Measurements from ENCODE around the gene LRP1.

LRP1 gene

DNA sequence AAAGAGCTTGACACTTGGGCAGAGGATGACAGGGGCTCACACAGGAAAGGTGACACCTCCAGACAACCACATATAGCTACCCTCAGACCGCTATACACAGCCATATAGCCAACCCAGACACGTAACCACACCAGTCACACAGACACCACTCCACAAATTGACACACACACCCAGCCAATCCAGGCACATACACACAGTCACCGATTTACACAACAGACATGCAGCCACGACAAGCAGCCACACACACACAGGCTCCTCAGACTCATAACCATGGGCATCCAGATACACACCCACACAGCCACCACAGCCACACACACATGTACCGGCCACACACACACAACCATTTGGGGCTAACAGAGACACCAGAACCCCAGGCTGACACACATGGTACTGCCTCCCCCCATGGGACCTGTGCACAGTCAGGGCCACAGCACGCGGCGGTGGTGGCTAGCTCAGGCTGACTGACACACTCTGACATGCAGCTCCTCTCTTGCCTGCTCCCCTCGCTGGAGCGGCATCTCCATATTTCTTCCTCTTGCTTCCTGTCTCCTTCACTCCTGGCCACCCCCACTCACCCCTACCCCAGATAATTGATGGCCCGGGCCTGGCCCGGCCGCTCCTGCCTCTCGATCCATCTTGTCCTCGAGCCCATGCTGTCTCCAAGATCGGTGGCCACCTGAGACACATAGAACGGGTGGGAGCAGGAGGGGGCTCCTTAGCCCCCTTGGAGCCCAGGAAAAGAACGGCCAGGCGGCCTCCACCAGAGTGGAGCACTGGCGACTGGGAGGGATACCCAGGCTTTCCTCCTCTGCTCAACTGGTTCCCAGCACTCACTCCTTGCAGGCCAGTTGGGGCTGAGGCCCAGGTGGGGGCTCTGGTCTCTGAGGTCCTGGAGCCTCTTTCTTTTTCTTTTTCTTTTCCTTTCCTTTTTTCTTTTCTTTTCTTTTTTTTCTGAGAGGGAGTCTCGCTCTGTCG lies 95.2 kb downstream of the LRP1 start:
- no peak for DNase-seq (ENCODE audit: low read depth in 3 of 3)

DNA sequence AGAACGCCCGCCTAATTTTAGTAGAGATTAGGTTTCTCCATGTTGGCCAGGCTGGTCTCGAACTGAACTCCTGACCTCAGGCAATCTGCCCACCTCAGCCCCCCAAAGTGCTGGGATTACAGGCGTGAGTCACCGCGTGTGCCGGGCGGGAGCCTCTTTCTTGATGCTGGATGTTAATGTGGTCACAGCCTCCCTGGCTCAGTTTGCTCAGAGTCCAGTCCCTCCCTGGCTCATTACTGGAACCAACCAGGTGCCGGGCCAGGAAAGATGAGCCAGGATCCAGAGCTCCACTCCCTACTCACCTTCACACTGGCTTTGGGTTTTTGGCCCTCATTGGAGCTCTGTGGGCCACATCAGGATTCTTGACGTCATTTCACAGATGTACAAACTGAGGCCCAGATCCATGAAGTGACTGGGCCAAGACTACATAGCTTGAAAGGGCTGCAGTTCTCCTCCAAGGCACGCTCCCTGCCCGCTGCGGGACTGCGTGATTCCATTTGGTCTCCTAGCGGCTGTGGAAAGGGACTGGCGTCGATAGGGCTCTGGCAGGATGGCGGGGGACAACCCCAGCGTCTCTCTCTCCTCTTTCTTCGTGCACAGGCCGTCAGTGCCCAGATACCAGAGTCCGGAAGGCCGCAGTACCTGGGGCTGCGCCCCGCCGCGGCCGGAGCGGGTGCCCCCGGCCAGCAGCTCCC lies 96.1 kb downstream of the LRP1 start:
- DNase-seq (ENCODE audit: low read depth in 3 of 3): no peak

DNA sequence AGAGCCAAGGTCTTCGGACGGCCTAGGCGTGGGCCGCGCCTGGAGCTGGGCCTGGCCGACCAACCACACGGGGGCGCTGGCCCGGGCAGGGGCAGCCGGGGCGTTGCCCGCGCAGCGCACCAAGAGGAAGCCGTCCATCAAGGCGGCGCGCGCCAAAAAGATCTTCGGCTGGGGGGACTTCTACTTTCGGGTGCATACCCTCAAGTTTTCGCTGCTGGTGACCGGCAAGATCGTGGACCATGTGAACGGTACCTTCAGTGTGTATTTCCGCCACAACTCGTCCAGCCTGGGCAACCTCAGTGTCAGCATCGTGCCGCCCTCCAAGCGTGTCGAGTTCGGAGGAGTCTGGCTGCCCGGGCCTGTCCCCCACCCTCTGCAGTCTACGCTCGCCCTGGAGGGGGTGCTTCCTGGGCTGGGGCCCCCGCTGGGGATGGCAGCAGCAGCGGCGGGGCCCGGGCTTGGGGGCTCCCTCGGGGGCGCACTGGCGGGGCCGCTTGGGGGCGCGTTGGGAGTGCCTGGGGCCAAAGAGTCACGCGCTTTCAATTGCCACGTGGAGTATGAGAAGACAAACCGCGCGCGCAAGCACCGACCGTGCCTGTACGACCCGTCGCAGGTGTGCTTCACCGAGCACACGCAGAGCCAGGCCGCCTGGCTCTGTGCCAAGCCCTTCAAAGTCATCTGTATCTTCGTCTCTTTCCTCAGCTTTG lies 96.8 kb downstream of the LRP1 start:
- peak in 1 of 3 experiments; percentile 64 for DNase-seq (ENCODE audit: low read depth in 3 of 3)

DNA sequence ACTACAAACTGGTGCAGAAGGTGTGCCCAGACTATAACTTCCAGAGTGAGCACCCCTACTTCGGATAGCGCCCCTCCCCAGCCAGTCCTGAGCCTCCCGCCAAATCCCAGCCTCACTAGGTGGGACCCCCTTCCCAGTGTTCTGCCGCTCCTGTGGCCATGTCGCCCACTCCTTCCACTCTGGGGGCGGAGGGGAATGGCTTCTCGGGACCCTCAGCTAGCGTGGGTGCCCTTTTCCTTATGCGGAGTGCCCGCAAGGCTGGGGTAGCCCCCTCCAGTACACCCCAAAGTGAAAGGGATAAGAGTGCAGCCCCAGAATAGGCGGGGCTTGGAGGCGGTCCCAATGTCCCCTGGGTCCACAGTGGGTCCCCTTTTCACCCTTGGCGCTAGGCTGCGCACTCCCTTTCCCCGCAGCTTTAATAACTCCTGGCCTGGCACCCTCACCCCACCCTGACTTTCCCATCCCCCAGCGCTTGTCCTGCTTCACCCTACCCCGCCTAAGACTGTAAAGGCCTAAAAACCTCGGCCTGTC lies 97.5 kb downstream of the LRP1 start:
- no peak for DNase-seq (ENCODE audit: low read depth in 3 of 3)

DNA sequence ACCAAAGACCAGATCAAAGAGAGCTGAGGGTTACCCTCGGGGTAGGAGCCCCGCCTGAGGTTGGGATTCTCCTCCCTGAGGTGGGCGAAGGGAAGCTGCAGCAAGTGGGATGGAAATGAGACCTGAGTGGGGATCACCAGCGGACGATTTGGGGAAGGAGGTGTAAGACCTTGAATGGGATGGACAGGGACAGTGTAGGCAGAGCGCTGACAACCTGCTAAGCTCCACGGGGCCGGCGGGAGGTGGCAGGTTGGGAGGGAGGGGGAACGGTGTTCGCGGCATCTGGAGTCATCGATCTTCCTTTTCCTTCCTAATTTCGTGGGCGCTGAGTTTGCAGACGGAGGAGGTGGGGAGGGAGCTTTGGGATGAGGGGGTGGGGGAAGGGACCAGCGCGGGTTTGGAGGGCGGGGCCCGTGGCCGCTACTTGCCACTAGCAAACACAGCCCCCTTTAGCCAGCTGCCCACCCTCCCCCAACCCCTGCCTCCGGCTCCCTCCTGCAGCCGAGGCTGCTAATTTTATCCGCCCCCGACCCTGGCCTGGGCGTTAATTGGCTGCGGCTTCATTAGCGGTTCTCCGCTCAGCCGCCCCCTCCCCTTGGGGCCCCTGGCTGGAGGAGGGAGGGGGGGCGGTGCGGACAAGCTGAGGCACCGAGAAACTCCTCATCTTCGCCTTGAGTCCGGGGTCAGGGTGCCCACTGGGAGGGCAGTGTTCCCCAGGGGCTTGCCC lies 98.5 kb downstream of the LRP1 start:
- DNase-seq (ENCODE audit: low read depth in 3 of 3): no peak

DNA sequence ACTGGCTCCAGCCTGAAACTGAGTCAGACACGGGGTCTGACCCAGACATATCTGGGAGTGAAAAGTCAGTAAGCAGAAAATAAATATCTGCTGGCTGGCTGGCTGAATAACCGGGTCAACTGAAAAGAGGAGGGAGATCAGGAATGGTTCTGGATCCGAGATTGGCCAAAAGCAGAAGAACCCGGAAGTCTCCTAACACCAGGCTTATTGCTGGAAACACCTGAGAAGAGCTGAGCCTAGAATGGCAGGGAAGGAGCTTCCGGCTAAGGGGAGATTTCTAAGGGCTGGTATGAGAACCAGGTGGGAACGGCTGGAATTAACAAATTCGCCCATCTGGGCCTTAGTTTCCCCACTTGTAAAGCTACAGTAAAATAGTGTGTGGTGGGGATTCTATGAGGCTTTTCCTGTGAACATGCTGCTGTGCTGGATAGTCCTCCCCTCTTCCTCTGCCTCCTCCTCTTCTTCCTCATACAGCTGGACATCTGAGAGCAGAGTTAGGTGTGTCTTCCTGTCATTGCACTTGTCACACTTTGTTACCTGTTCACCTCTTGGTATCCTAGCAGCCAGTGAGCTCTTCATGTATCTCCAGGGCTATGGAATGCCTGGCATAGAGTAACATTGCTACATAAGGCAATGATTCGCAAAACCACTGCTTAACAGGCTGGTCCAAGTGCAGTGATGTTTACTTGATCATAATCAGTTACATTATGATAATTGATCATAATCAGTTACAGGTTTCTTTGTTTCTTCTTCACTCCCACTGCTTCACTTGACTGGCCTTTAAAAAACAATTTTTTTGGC lies 99.2 kb downstream of the LRP1 start:
- DNase-seq (ENCODE audit: low read depth in 3 of 3): no peak

DNA sequence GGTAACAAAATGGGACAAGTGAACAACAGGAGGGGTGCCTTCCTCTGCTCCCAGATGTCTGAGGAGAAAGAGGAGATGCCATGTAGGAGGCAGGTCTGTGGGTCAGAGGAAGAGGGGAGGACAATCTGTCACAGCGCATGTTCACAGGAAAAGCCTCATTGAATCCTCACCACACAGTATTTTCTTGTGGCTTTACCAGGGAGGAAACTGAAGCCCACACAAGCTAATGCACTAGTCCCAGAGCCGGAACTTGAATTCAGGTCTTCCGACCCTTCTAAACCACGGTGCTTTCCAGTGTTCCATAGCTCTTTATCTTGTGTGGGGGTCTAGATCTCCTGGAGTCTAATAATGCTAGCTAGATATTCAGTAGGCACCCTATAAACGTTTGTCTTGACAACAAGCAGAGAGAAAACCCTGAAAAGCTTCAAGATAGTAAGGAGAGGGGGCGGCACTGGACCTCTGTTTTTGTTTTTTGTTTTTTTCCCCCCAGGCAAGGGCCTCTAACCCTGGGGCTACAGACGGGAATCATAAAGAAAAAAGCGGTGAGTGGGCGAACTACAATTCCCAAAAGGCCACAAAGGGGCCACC lies 100.9 kb downstream of the LRP1 start:
- DNase-seq (ENCODE audit: low read depth in 3 of 3): no peak

DNA sequence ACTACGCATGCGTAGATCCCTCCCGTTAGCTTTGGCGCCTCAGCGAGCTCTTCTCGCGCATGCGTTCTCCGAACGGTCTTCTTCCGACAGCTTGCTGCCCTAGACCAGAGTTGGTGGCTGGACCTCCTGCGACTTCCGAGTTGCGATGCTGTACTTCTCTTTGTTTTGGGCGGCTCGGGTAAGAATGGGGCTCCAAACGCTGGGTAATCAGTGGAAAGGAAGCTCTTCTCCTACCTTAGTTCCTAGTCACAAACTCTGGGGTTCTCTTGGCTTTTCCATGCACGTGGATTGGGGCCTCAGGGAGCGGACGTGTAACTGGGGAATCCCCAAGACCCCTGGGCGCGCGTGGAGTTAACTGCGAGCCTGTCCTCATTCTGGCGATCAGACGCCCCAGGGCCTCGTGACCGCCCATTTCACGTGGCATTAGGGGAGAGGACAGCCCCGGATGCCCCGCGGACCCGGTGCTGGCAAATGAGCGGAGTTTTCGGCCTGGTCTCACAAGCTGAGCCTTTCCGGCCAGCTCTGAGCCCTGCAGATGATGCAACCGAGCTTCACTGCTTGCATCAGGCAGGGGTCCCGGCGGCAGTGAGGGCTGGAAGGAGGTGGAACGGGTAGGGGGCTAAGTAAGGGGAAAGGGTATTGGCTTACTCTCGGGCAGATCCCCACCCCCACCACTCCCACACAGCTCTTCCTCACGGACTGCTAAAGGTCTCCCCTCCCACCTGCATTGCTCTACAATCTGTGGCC lies 101.5 kb downstream of the LRP1 start, which contains the start of gene SHMT2:
TSS of gene SHMT2 (plus strand) at position 78 of the 747 bp plus-strand sequence. CDS start at position 146, 68 bp downstream.
- DNase-seq (ENCODE audit: low read depth in 3 of 3): peak; percentile 87 to 94 (median 93)

DNA sequence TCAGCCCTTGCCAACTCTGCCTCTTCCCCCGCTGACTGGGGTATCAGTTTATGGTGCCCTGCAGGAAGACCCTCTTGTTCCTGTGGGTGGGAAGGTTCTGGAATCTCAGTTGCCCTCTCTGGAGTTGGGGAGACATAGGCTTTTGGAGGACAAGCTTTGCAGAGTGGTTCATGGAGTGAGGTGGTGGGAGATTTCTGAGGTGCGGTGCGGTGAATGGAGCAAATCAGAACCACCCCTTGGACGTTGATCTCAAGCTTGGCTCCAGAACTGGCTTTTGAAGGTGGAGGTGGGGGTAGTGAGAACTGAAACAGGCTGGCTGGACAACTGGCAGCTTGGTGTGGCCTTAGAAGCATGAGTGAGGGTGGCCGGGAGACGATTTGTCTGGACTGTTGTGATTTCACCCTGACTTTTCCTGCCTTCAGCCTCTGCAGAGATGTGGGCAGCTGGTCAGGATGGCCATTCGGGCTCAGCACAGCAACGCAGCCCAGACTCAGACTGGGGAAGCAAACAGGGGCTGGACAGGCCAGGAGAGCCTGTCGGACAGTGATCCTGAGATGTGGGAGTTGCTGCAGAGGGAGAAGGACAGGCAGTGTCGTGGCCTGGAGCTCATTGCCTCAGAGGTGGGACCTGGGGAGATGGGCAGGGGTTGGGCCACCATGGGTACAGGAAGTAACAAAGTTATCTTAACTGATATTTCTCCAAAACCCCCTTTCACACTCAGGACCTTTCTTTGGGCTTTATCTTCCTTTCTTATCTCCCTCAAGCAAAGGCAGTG lies 102.3 kb downstream of the LRP1 start:
- DNase-seq (ENCODE audit: low read depth in 3 of 3): no peak

DNA sequence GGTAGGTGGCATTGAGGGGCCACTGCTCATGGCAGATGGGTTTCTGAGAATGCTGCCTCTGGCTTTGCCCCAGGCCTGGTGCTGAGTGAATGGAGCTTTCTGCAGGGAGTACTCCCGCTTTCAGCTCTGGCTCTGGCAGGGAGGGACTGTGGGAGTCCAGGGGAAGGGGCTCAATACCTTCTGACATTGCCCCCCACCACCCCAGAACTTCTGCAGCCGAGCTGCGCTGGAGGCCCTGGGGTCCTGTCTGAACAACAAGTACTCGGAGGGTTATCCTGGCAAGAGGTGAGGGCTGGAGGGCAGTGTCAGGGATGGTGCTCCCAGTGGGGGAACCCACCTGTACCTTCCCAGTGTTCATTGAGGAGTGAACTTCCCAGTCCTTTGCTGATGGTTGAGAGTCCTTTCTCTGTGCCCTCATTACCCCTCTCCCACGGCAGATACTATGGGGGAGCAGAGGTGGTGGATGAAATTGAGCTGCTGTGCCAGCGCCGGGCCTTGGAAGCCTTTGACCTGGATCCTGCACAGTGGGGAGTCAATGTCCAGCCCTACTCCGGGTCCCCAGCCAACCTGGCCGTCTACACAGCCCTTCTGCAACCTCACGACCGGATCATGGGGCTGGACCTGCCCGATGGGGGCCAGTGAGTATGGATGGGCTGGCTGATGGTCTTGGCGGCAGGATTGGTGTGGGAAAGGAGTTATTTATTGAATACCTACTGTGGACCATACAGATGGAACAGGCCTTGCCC lies 103.2 kb downstream of the LRP1 start:
- no peak for DNase-seq (ENCODE audit: low read depth in 3 of 3)

DNA sequence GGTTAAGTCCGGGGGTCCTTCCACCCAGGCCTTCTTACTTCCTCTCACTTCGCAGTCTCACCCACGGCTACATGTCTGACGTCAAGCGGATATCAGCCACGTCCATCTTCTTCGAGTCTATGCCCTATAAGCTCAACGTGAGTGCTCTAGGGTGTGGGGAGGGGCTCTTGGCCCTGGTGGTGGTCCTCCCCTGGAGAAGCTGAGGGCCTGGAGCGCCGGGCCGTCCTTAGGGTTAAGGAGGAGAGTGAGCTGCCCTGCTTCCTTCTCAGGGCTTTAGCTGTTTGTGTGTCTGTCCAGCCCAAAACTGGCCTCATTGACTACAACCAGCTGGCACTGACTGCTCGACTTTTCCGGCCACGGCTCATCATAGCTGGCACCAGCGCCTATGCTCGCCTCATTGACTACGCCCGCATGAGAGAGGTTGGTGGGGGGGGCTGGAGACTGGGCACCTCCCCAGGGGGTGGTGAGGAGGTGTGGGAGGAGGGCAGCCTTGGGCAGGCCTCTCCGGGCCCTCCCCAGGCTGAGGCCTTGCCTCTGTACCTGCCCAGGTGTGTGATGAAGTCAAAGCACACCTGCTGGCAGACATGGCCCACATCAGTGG lies 104.0 kb downstream of the LRP1 start:
- DNase-seq (ENCODE audit: low read depth in 3 of 3): no peak

DNA sequence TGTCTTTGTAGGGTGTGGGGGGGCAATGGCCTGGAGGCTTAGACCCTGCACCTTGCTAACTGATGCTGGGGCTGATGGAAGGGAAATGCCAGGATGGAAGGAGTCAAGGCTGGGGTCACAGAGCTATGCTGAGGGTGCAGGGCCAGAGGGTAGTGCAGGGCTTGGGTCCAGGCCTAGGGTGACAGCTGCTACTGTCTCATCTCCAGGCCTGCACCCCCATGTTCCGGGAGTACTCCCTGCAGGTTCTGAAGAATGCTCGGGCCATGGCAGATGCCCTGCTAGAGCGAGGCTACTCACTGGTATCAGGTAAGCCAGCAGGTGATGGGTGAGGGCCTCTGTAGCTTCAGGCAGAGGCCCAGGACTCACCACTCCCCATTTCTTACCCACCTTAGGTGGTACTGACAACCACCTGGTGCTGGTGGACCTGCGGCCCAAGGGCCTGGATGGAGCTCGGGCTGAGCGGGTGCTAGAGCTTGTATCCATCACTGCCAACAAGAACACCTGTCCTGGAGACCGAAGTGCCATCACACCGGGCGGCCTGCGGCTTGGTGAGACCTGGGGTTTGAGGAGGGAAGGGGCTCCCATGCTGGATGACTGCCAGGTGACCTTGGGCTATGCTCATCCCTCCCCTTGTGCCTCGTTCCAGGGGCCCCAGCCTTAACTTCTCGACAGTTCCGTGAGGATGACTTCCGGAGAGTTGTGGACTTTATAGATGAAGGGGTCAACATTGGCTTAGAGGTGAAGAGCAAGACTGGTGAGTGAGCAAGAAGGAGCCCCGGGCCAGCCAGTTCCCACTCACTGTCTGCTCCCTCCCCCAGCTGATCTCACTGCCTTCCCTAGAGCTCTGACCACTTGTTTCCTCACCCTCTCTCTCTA lies 105.3 kb downstream of the LRP1 start:
- DNase-seq (ENCODE audit: low read depth in 3 of 3): no peak

DNA sequence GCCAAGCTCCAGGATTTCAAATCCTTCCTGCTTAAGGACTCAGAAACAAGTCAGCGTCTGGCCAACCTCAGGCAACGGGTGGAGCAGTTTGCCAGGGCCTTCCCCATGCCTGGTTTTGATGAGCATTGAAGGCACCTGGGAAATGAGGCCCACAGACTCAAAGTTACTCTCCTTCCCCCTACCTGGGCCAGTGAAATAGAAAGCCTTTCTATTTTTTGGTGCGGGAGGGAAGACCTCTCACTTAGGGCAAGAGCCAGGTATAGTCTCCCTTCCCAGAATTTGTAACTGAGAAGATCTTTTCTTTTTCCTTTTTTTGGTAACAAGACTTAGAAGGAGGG lies 105.9 kb downstream of the LRP1 start:
- no peak for DNase-seq (ENCODE audit: low read depth in 3 of 3)

DNA sequence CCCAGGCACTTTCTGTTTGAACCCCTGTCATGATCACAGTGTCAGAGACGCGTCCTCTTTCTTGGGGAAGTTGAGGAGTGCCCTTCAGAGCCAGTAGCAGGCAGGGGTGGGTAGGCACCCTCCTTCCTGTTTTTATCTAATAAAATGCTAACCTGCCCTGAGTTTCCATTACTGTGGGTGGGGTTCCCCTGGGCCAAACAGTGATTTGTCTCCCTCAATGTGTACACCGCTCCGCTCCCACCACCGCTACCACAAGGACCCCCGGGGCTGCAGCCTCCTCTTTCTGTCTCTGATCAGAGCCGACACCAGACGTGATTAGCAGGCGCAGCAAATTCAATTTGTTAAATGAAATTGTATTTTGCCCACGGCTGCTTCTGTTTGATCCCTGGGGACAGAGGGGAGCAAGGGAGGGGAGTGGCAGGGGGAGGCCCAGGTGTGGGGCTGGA lies 106.3 kb downstream of the LRP1 start:
- DNase-seq (ENCODE audit: low read depth in 3 of 3): no peak

DNA sequence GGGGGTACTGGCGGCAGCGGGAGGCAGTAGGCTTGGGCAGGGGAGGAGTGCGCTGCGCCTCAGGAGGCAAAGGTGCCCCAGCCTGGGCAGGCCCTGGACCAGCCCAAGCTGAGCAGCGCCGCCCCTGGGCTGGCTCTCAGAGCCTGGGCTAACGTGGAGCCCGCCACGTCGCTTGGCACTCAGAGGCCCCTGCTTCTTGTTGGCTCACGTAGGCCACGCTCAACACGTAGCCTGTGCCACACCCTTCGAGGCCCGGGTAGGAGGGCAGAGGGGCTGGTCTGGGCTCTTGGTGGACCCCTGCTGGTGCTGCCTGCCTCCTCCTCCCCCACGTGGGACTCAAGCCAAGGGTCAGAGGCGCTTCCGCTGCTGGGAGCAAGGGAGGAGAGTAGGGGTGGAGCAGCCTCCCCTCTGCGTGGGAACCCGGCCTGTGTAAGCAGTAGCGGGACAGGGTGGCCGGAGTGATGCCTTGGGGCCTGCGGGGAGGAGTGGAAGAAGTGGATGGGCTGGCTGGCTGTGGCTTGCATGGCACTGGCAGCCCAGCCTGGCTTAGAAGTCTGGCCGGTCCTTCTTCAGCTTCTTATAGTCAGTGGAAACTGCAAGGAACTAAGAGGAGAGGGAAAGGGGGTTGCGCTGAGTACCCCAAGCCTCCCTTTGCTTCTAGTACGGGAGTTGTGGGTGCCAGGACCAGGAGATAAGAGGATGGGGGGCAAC lies 106.9 kb downstream of the LRP1 start:
- DNase-seq (ENCODE audit: low read depth in 3 of 3): no peak

DNA sequence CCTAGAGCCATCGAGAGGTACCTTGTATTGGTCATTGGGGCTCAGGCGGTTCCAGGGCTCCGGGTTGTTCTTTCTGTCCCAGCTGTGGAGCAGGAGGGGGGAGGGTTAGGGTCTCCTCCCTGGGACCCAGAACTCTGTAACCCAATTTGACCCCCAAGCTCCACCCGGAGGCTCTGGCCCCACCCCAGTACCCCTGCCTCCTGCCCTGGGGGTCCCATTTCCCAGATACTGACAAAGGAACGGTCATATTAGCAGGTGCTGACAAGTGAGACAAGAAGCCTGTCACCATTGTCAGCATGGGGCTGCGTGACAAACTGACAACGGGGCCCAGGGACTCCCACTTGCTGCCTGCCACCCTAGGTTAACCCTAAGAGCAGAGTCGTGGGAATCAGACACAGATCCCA lies 107.4 kb downstream of the LRP1 start:
- no peak for DNase-seq (ENCODE audit: low read depth in 3 of 3)
